Left cardiac atrium (tissue), 4 donors: ENCODE results near the gene RASSF8. TPM values are rescaled to one million over a fixed set of nuclear protein-coding genes. Genes with fewer than 3 reads are reported as not detected.
A peak's percentile ranks its signal among the peaks of the same experiment; 100 is the strongest.

Experiments used
- ATAC-seq, 2 donors: fragments of 200-7000 bp; cut with Tn5 transposase; one replicate each; pipeline ENCODE4 v1.9.1; 2020; ENCODE audit warnings: mild to moderate bottlenecking in 2 of 2, moderate library complexity in 2 of 2
- DNase-seq: peaks from one replicate; pipeline ENCODE4 v3.0.0-alpha.2; 2020
- intact Hi-C, 2 donors: fragments of 100-400 bp; cut with DNase I; formaldehyde crosslinking; loops; one replicate each; pipeline versions ENCODE4 v1.14.1 to v1.15.1; 2022 to 2023
- total RNA-seq, 2 donors: library from RNA; stranded (reverse); fragmentation: NEBNext Ultra II Directional; extraction: Animal tissue kit (Norgen Biotek cat#: 25700); gene quantifications; one replicate each; pipeline ENCODE4 v1.2.1, GENCODE V29; 2021
- donor health status: DM: no; HTN: yes; CAD: no.
- donor health status: DM: no; HTN: yes; CAD: no; lungs with severe emphysema.
- donor health status: DM: yes; HTN: yes; CAD: no.
- donor health status: Dilated cardiomyopathy.

The RASSF8 gene
- total RNA-seq, 2 donors from 2014 or later = 60.0 to 81.4 TPM

DNA sequence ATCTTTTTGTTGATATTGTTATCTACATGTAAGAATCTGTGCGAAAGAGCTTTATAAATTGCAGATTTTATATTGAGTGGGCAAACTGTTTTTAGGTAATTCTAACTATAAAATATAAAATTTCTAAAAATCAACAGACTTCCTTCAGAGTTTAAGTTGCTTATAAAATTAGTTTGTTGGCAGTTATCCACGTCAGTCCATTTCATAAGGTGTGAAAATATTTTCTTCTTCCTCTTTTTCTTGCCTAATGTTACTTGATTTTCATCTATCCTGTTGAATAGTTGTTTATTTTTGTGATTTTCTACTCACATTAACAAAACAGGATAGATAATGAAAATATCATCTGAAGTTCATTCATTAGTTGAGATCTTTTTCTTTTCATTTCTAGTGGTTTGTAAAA lies 58.0 kb downstream of the RASSF8 start:
- DNase-seq (no peak), ATAC-seq (no peak)
- intact Hi-C loops = loop anchor here in 1 of 2 donors (10.0 kb wide), 1 partner anchor 222 kb away; no protein-coding TSS in a partner anchor

GRCh38 chr12:26017484-26018211 lies 59.2 kb downstream of the RASSF8 start:
- DNase-seq = no peak
- no peak for ATAC-seq
- intact Hi-C loops = loop anchor here in 1 of 2 donors (10.0 kb wide), 1 partner anchor 223 kb away; no protein-coding TSS in a partner anchor

GRCh38 chr12:26018926-26019325 lies 60.4 kb downstream of the RASSF8 start:
- DNase-seq = no peak
- ATAC-seq = no peak
- intact Hi-C loops = loop anchor here in 1 of 2 donors (10.0 kb wide), 1 partner anchor 224 kb away; no protein-coding TSS in a partner anchor

DNA sequence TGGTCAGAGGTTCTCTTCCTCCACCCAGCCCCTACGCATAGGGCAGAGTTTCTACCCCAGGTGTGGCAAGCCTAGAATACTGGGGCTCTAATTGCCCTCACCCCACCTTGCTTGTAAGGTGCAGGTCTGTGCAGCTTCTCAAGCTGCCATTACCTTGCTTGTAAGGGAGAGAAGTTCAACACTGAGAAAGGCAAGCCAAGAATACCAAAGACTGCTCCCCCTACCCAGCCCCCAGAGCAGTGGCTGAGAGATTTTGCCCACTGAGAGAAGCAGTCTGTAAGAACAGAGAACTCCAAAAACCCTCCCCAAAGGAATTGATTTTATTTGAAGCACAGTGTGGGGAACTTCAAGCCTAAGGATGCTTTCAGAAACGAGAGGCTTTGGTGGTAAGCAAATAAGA lies 63.1 kb downstream of the RASSF8 start:
- DNase-seq (no peak), ATAC-seq (peak in 1 of 2 donors; percentile 11)
- intact Hi-C loops = loop anchor here in 1 of 2 donors (10.0 kb wide), 1 partner anchor 437 kb away; no protein-coding TSS in a partner anchor

DNA sequence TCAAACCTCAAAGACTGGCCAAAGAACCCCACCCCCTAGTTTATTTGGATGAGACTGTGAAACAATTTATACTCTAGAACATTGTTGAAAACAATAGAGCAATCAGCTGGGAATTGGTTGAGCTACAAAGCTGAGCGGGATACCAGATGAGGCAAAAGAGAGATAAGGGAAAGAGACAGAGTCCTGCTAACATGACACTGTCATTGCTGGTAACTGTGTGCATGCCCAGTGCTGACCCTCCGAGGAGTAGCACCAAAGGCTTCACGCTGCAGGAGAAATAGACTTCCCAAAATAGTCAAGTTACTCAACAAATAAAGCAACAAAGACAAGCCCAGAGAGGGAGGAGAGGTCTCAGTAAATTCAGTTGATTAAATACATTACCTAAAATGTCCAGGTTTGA lies 63.6 kb downstream of the RASSF8 start:
- intact Hi-C loops = loop anchor here in 1 of 2 donors (10.0 kb wide), 1 partner anchor 437 kb away; no protein-coding TSS in a partner anchor
- peak in 1 of 2 donors; percentile 76 for ATAC-seq
- DNase-seq = no peak

DNA sequence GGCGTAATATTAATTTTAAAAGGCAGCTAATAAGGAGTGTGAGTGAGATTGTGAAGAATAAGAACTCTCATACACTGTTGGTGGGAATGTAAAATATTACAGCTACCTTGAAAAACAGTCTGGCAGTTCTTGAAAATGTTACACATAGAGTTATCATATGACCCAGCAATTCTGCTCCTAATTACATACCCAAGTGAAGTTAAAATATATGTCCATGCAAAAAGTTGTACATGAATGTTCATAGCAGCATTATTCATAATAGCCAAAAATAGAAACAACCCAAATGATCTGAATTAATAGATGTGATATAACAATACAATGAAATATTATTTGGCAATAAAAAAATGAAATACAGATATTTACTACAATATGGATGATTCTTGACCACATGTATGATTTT lies 68.2 kb downstream of the RASSF8 start:
- ATAC-seq (no peak), DNase-seq (no peak)
- intact Hi-C loops = loop anchor here (5.0 to 10.0 kb wide), 3 partner anchors 349 to 589 kb away; no protein-coding TSS in a partner anchor

- DNase-seq = no peak
- no peak for ATAC-seq
- intact Hi-C loops = loop anchor here (5.0 to 10.0 kb wide), 3 partner anchors 350 to 590 kb away; no protein-coding TSS in a partner anchor
These were observed 68.9 kb downstream of the RASSF8 start for GRCh38 chr12:26027401-26027800.

DNA sequence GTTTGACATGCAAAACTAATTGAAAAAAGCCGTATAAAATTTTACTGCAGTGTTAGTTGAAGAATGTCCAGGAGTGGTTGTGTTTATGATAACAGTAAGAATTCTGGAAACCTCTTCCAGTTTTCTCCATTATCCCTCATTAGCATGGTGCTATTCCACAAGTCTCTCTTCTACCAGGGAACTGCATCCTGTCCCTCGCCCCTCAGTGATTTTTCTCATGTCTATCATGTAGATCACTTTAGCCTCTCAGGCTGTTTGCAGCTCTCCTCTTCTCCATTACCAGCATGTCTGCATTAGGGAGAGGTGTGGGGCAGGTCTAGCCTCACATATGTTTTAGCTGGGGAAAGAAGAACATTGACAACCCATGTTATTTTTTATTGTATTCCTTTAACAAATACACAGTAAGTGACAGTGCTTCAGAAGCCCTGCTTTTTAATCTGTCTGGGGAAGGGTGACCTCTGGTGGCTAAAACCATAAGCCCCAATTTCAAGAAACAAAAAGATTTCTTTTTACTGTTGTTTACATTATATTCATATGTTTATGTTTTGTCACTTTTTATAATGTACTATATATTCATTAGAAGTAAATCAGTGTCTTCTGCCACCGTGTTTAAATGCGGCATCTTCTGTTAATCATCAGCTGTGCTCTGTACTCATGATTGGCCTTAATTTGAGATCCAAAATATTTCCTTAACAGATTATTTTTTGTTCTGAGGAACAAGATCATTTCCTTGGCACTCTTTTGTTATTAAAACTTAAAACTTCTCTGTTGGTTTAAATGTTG lies 70.7 kb downstream of the RASSF8 start:
- intact Hi-C loops = loop anchor here (2.0 to 10.0 kb wide), 4 partner anchors 70 to 592 kb away; partner anchors contain the start of gene RASSF8 (in 1 of the 2)
- no peak for DNase-seq
- ATAC-seq = peak; percentile 64 to 74

- DNase-seq (no peak), ATAC-seq (peak in 1 of 2 donors; percentile 18)
- intact Hi-C loops = loop anchor here (2.0 to 10.0 kb wide), 4 partner anchors 71 to 592 kb away; partner anchors contain the start of gene RASSF8 (in 1 of the 2)
These were observed 71.2 kb downstream of the RASSF8 start for GRCh38 chr12:26029736-26030022.

- DNase-seq (no peak), ATAC-seq (no peak)
- intact Hi-C loops = loop anchor here in 1 of 2 donors (10.0 kb wide), 1 partner anchor 446 kb away; no protein-coding TSS in a partner anchor
These were observed 71.9 kb downstream of the RASSF8 start for GRCh38 chr12:26030371-26030770.

- intact Hi-C loops = loop anchor here in 1 of 2 donors (10.0 kb wide), 1 partner anchor 447 kb away; no protein-coding TSS in a partner anchor
- ATAC-seq (no peak), DNase-seq (no peak)
These were observed 72.8 kb downstream of the RASSF8 start for GRCh38 chr12:26031318-26031717.

- intact Hi-C loops = loop anchor here in 1 of 2 donors (10.0 kb wide), 1 partner anchor 447 kb away; no protein-coding TSS in a partner anchor
- no peak for DNase-seq
These were observed 73.3 kb downstream of the RASSF8 start for GRCh38 chr12:26031827-26032226.

GRCh38 chr12:26032290-26032689 lies 73.8 kb downstream of the RASSF8 start:
- ATAC-seq (no peak), DNase-seq (no peak)
- intact Hi-C loops = loop anchor here in 1 of 2 donors (10.0 kb wide), 1 partner anchor 447 kb away; no protein-coding TSS in a partner anchor

More at GRCh38 chr12:26031827-26032226, 73.3 kb downstream of the RASSF8 start:
- ATAC-seq = no peak

DNA sequence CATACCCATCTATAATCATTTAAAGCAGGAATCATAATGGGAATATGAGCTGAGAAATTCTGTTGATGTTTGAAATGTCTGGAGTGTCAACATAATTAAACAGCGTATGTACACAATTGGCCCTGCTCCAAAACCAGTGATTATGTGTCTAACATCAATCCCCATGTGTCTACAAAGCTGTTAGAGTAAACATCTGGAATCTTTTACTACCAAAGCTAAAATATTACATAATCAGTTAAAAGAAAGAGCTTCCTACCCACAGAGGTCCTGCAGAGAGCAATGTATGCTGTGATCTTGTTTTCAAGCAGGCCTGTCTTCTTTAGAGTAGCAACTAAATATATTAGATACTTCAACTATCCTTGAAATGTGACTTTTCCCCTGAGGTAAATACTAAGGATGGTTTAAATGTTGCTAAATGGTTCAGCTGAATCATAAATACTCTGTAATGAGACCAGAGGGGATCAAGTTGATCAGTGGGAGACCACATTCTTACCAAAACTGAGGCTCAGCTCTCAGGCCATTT lies 74.3 kb downstream of the RASSF8 start:
- ATAC-seq (no peak), DNase-seq (no peak)
- intact Hi-C loops = loop anchor here in 1 of 2 donors (10.0 kb wide), 1 partner anchor 448 kb away; no protein-coding TSS in a partner anchor

DNA sequence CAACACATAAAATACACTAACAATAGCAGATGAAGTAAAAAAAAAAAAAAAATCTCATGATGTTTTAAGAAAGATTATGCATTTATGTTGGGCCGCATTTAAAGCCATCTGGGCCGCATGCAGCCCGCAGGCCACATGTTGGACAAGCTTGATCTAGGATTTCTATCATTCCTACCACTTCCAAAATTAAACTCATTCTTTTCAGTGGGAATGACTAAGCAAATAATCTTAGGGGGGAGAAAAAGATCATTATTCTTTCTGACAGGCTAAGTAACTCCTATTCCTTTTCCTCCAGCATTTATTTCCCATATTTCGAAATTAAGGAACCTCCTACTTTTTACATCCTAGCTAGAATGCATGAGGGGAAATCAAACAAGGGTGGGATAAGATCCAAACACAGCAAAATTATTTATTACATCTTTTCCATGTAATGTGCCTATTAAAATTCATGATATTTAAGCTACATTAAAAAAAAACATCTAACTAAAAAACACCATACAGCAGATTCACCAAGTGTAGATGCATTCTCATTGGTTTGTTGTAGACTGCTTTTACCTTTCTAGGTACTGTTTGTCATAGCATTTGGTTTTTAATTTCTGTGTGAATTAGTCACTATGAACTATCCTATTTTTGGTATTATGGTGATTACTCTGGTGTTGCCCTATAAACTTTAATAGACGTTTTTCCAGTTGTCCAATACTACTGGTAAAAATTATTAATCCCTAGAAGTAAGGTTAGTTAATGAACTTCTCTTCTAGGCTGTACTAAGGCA lies 76.1 kb downstream of the RASSF8 start:
- intact Hi-C loops = loop anchor here in 1 of 2 donors (10.0 kb wide), 1 partner anchor 450 kb away; no protein-coding TSS in a partner anchor
- DNase-seq = no peak
- peak; percentile 2 to 57 for ATAC-seq

DNA sequence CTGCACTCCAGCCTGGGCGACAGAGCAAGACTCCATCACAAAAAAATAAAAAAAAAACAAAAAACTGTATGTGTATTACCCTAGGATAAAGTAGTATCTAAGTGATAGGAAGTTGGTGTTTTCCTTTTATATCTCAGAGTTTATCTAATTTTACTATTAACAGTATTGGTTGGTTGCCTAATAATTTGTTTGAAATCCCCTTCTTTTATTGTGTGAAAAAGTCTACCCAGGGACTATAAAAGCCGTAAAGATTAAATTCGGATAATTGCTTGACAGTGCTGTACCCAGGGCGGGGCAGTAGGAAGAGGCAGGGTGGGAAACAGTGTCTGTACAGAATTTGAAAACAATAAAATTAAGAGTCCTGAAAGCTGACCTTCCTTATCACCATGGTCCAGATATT lies 78.4 kb downstream of the RASSF8 start:
- intact Hi-C loops = loop anchor here in 1 of 2 donors (10.0 kb wide), 1 partner anchor 452 kb away; no protein-coding TSS in a partner anchor
- ATAC-seq = no peak
- DNase-seq = no peak

DNA sequence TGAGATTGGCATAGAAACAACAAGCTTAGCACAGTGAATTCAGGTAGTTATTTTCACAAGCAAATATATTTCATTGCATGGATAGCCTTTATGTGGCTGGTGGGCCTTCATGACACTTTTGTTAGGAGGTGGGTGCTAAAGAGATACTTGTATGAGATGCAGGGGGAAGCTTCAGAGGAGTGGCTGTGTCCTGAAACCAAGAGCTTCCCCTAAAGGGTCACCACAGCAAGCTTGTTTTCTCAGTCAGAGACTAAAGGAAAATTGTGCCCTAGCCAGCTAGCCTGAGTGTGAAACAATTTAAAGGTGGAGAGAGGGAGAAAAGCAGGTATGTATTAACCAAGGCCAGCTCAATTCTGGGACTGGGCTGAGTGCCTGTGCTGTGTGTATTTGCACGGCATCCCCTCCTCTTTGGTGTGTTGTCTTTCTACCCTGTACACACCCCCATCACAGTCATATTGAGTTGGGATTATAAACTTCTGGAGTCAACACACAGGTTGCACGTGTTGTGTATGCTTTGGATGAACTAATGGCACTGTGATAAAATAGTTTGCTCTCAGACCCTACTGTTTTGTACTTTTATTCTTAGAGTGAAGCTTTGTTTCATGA lies 79.2 kb downstream of the RASSF8 start:
- intact Hi-C loops = loop anchor here in 1 of 2 donors (10.0 kb wide), 1 partner anchor 453 kb away; no protein-coding TSS in a partner anchor
- ATAC-seq (no peak), DNase-seq (no peak)

DNA sequence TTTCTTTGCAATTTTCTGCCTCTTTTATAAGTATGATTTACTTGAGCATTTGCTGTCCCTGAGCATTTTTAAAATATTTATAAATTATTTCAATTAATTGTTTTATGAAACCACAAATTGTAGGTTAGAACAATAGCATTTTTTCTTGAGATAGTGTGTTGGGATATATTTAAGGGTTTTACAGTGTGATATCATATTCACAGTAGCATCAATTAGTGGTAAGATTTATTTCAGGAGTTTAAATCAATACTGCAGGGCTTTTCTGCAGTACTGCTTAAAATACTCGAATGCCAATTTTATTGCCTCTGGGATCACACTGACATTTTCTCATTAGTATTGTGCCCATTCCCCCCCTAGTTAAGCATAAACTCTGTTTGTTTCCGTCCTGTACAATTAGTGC lies 84.2 kb downstream of the RASSF8 start:
- intact Hi-C loops = no loop called here
- ATAC-seq (no peak), DNase-seq (no peak)
